HK-2 (cell line): ENCODE data around the gene MBOAT2.
"Not testable (repeated sequence)": the region's sequence is repeated elsewhere in the genome, so short reads cannot be mapped to it uniquely, and the experiment has no call there.

Source experiments
- DNase-seq: peaks from one replicate; pipeline ENCODE4 v3.0.0-alpha.2; 2018; ENCODE audit not compliant: unreplicated experiment

The MBOAT2 gene

GRCh38 chr2:8895087-8895912, 108.2 kb downstream of the MBOAT2 start:
- not testable (repeated sequence) for DNase-seq

- no peak for DNase-seq
Observed at GRCh38 chr2:8893978-8894820, 109.3 kb downstream of the MBOAT2 start.

- DNase-seq, result no peak
Observed at GRCh38 chr2:8893474-8893873, 110.0 kb downstream of the MBOAT2 start.

- DNase-seq, result no peak
Observed at GRCh38 chr2:8892111-8892510, 111.4 kb downstream of the MBOAT2 start.

GRCh38 chr2:8889978-8890377, 113.5 kb downstream of the MBOAT2 start:
- no peak for DNase-seq

- DNase-seq, result no peak
Observed at GRCh38 chr2:8888963-8889362, 114.5 kb downstream of the MBOAT2 start.

- DNase-seq, result no peak
Observed at GRCh38 chr2:8886876-8887275, 116.6 kb downstream of the MBOAT2 start.

GRCh38 chr2:8886202-8886518, 117.3 kb downstream of the MBOAT2 start:
- DNase-seq, result no peak

- DNase-seq, result no peak
Observed at GRCh38 chr2:8885449-8886201, 117.9 kb downstream of the MBOAT2 start.

GRCh38 chr2:8884812-8885211, 118.7 kb downstream of the MBOAT2 start:
- no peak for DNase-seq

GRCh38 chr2:8882094-8882493, 121.4 kb downstream of the MBOAT2 start:
- no peak for DNase-seq

GRCh38 chr2:8877894-8878293, 125.6 kb downstream of the MBOAT2 start:
- no peak for DNase-seq

GRCh38 chr2:8877332-8877731, 126.2 kb downstream of the MBOAT2 start:
- DNase-seq, result no peak

- no peak for DNase-seq
Observed at GRCh38 chr2:8876628-8877027, 126.9 kb downstream of the MBOAT2 start.

- DNase-seq, result no peak
Observed at GRCh38 chr2:8872821-8873432, 130.6 kb downstream of the MBOAT2 start.

- DNase-seq, result no peak
Observed at GRCh38 chr2:8870441-8870840, 133.0 kb downstream of the MBOAT2 start.

- no peak for DNase-seq
Observed at GRCh38 chr2:8867363-8867762, 136.1 kb downstream of the MBOAT2 start.

- no peak for DNase-seq
Observed at GRCh38 chr2:8863331-8863953, 140.0 kb downstream of the MBOAT2 start.

GRCh38 chr2:8862230-8862629, 141.3 kb downstream of the MBOAT2 start:
- DNase-seq, result no peak

GRCh38 chr2:8861797-8862196, 141.7 kb downstream of the MBOAT2 start:
- DNase-seq, result no peak

- no peak for DNase-seq
Observed at GRCh38 chr2:8860239-8860638, 143.2 kb downstream of the MBOAT2 start.

- DNase-seq, result no peak
Observed at GRCh38 chr2:8858910-8859309, 144.6 kb downstream of the MBOAT2 start.
